ENCODE measurements around the gene COL20A1.
"Not testable (repeated sequence)": the region's sequence is repeated elsewhere in the genome, so short reads cannot be mapped to it uniquely, and the experiment has no call there.

The COL20A1 gene

DNA sequence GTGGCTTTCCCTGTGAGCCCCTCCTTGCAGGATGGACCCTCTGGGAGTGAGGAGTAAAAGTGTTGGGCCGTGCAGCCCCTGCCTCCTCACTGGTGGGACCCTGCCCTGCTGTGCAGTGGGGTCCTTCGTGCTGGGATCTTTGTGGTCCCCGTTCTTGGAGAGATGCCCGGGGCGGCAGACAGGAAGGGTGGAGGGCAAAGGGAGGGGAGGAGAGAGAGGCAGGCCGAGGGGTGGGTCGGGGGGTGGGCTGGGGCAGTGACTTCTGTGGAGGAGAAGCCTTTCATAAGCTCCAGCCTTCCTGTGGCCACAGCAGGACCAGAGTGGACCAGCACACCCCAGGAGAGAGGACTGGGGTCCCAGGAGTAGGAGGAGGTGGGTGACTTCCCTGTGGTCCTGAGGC, at the start of gene COL20A1:
Gene COL20A1 (plus strand): TSS at position 283 of the 400 bp plus-strand sequence. CDS start 1,922 bp downstream, outside the sequence.
- H3K4me1 Mint-ChIP-seq, result peaks cover 2% of the 10 kb centered on the region
- H3K9me3 Mint-ChIP-seq, result no peaks in the 10 kb centered on the region

DNA sequence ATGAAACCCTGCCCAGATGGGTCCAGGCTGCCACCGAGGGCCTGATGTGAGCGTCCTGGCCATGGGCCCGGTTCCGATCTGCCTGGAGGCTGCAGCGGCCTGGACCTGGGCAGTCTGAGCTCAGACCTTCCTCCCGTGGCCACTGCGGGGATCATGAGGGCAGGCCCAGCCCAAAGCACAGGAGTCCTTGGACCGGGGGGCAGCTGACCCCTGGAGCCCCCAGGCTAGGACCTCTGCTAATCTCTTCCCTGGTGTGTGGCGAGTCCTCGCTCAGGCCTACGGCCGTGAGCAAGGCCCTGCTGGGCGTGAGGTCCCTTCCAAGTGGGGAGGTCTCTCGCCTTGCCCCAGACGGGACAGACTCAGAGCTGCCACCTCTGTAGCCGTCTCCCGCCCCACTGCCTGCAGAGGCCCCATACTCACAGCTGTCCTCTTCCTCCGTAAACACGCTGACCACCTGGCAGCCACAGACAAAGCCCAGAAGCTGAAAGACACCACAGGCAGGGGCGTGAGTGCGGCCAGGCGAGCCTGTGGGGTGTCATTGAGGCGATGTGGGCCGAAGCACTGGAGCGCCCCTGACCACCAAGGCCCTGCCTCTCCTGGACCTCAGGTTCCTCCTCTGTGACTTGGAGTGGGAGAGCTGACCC, 49.3 kb upstream of the COL20A1 start:
- no peaks in the 10 kb centered on the region for H3K36me3 Mint-ChIP-seq (ENCODE audit: low read depth)
- H3K27me3 Mint-ChIP-seq, result peaks cover 18% of the 10 kb centered on the region
- ATAC-seq, result no peak
- H3K27ac Mint-ChIP-seq, result no peak overlapping the region
- no peaks in the 10 kb centered on the region for H3K4me1 Mint-ChIP-seq
- no peak overlapping the region for H3K4me3 Mint-ChIP-seq
- H3K9me3 Mint-ChIP-seq, result no peaks in the 10 kb centered on the region
- no peak for DNase-seq

More for the DNA sequence above, at the start of gene COL20A1:
- ATAC-seq, result no peak
- Mint-ChIP-seq H3K4me3 (no peak within 1 kb of the TSS), H3K27ac (no peak within 1 kb of the TSS), H3K36me3 (ENCODE audit: low read depth) (no peaks in the 10 kb centered on the region), H3K27me3 (peaks cover 11% of the 10 kb centered on the region)
- no peak for DNase-seq

DNA sequence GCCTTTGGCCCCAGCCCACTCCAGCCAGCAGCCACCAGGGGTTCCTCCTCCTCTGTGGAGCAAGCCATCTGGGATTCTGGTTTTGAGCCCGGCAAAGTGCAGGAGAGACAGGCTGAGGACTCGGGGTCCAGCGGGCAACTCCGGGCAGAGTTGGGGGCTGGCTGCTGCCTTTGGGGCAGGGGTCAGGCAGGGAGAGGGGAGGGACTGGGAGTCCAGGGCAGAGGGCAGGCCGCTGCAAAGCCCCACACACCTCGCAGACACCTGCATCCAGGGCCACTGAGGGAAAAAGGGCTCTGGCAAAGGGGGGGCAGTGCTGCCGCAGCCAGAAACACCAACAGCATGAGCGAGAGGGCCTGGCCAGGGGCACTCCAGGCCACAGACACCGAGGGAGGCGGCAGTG, 48.5 kb upstream of the COL20A1 start:
- Mint-ChIP-seq H3K27ac (no peak overlapping the region), H3K4me1 (no peaks in the 10 kb centered on the region), H3K27me3 (peaks cover 18% of the 10 kb centered on the region)

DNA sequence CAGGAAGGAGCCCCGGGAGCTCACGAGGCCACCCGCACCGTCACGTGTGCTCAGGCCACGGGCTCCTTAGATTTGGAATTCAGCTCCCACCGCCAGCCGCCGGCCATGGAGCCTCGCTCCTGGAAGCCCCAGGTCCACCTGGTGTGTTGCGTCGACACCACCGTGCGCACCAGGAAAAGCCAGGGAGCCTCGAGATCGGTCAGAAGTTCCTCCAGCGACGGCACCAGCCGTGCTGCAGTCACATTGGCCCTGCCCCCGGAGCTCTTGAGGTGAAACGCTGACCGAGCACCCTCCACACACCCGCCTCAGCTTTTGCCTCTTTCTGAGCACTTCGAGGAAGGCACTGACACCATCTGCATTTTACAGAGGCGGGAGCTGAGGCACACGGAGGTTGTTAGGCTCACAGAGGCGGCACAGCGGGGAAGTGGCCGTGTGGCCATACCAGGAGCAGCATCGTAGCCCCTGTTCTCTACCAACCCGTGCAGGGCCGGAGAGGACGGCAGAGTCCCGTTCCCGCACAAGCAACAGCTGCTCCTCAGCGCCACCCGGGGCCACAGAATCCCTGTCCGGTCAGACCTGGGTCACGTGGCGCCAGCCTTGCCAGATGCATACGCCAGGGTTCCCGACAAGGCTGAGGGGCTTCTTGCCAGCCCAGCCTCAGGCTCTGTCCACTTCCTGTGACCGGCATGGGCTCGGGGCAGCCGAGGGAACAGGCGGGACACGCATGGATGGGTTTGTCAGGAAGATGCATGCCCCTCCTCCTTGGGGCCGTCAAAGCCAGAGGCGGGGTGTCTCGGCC, 46.3 kb upstream of the COL20A1 start:
- Mint-ChIP-seq H3K27ac (no peak overlapping the region), H3K4me1 (no peaks in the 10 kb centered on the region)
- no peak for ATAC-seq

More for the DNA sequence above, 48.5 kb upstream of the COL20A1 start:
- DNase-seq (no peak), ATAC-seq (no peak)
- Mint-ChIP-seq H3K4me3 (no peak overlapping the region), H3K36me3 (ENCODE audit: low read depth) (no peaks in the 10 kb centered on the region), H3K9me3 (no peaks in the 10 kb centered on the region)

DNA sequence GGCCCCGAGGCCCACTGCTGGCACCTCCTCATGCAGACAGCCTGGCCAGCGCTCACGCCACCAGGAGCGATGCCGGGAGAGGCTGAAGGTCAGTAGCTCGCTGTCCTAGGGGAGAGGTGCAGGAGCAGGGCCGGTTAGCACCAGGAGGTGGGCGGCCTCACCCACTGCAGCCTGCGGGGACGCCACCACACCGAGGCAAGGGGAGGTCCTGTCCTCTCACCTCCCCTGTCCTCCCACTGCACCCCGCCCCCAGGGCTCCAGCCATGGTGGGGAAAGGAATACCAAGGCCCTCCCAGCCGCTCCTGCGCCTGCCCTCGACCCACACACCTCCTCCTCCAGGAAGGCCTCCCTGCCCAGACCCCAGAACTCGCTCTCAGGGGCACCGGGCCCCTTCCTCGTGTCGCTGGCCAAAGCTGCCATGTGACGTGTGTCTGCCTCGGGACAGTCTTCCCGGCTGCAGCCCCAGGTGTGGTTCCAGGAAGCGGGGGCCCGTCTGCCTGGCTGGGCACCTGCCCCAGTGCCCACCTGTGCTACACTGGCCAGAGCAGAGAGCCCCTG, 45.2 kb upstream of the COL20A1 start:
- no peak overlapping the region for H3K4me3 Mint-ChIP-seq
- no peaks in the 10 kb centered on the region for H3K36me3 Mint-ChIP-seq (ENCODE audit: low read depth)
- H3K4me1 Mint-ChIP-seq, result peaks cover 2% of the 10 kb centered on the region
- no peaks in the 10 kb centered on the region for H3K9me3 Mint-ChIP-seq
- no peak for DNase-seq
- H3K27ac Mint-ChIP-seq, result no peak overlapping the region
- peaks cover 31% of the 10 kb centered on the region for H3K27me3 Mint-ChIP-seq
- ATAC-seq, result no peak

More for the DNA sequence above, 46.3 kb upstream of the COL20A1 start:
- H3K9me3 Mint-ChIP-seq, result no peaks in the 10 kb centered on the region
- no peak overlapping the region for H3K4me3 Mint-ChIP-seq
- H3K36me3 Mint-ChIP-seq (ENCODE audit: low read depth), result no peaks in the 10 kb centered on the region
- no peak for DNase-seq
- peaks cover 25% of the 10 kb centered on the region for H3K27me3 Mint-ChIP-seq

DNA sequence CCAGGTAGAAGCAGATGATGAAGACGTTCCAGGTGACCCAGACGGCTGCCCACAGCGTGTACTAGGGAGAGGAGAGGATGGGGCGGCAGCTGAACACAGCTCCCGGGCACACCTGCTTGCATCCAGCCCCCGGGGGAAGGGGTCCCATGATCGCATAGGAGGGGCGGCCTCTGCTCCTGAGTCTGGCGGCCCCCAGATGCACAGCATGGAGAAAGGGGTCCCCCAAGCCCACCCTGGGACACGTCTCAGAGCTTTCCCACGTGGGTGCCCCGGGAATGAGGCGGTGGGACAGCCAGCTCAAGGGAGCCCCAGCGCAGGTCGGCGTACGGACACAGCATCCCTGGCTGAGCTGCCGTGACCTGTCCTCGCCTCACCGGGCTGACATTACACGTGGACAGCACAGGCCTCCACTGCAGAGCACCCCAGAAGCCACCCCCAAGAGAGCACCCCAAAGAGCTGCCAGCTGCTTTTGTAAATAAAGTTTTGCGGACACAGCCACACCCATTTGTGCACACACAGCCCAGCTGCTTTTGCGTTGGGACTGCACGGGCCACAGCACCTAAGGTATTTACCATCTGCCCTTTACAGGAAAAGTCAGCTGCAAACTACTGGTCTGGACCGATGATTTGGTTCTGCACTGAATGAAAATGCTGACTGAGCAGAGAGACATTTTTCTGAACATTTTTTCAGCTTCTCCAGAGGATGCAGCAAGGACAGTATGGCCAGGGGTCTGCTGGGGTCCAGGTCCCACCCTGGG, 44.0 kb upstream of the COL20A1 start:
- peaks cover 37% of the 10 kb centered on the region for H3K27me3 Mint-ChIP-seq
- no peaks in the 10 kb centered on the region for H3K9me3 Mint-ChIP-seq
- ATAC-seq (no peak), DNase-seq (no peak)
- H3K27ac Mint-ChIP-seq, result no peak overlapping the region
- H3K4me3 Mint-ChIP-seq, result no peak overlapping the region
- H3K36me3 Mint-ChIP-seq (ENCODE audit: low read depth), result no peaks in the 10 kb centered on the region
- peaks cover 2% of the 10 kb centered on the region for H3K4me1 Mint-ChIP-seq

DNA sequence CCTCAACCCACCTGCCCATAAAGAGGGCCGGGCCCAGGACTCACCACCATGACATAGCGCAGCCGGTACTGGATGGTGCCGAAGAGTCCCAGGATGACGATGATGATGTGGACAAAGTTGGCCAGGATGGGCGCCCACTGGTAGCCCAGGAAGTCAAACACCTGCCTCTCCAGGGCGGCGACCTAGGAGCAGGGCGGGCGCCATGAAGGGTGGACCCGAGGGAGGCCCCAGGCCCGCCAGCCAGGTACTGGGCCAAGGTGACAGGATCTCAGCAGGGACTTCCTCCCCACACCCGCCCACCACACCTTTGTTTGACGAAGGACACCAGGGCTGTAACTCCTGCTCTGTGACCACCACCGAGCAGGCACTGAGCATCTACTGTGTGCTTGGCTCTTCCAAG, 43.1 kb upstream of the COL20A1 start:
- ATAC-seq (no peak), DNase-seq (no peak)
- Mint-ChIP-seq H3K36me3 (ENCODE audit: low read depth) (no peaks in the 10 kb centered on the region), H3K27me3 (peaks cover 40% of the 10 kb centered on the region), H3K4me3 (no peak overlapping the region), H3K9me3 (no peaks in the 10 kb centered on the region), H3K27ac (no peak overlapping the region), H3K4me1 (peaks cover 3% of the 10 kb centered on the region)

DNA sequence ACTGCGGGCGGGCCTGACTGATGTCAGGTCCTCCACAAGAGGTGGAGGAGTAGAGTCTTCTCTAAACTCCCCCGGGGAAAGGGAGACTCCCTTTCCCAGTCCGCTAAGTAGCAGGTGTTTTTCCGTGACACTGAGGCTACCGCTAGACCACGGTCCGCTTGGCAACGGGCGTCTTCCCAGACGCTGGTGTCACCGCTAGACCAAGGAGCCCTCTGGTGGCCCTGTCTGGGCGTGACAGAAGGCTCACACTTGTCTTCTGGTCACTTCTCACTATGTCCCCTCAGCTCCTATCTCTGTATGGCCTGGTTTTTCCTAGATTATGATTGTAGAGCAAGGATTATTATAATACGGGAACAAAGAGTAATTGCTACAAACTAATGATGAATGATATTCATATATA, 41.6 kb upstream of the COL20A1 start:
- DNase-seq, result peak; percentile 18
- peaks cover 43% of the 10 kb centered on the region for H3K27me3 Mint-ChIP-seq
- not testable (repeated sequence) for ATAC-seq; H3K9me3 Mint-ChIP-seq; H3K4me1 Mint-ChIP-seq; H3K4me3 Mint-ChIP-seq; H3K36me3 Mint-ChIP-seq (ENCODE audit: low read depth); H3K27ac Mint-ChIP-seq

DNA sequence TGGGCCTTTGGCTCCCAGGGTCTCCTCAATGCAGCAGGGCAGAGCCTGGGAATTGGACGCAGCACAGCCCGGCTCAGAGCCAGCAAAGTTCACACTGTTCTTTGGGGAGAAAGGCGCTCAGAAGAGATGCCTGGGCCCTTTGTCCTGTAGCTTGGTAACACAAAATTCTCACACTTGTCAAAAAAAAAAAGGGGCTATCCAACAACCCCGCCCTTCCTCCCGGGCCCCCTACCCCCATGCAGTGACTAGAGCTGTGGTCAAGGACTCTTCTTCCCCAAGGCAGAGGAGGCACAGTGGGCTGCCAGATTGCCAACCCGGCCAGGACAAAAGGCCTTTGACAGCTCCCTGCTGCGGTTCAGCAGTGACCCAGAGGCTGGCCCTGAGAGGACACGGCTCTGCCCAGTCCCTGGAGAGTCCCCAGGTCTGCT, 40.7 kb upstream of the COL20A1 start:
- DNase-seq (no peak), ATAC-seq (no peak)
- Mint-ChIP-seq H3K27ac (no peak overlapping the region), H3K4me3 (no peak overlapping the region), H3K9me3 (no peaks in the 10 kb centered on the region), H3K36me3 (ENCODE audit: low read depth) (no peaks in the 10 kb centered on the region), H3K4me1 (peaks cover 3% of the 10 kb centered on the region), H3K27me3 (peaks cover 47% of the 10 kb centered on the region)

DNA sequence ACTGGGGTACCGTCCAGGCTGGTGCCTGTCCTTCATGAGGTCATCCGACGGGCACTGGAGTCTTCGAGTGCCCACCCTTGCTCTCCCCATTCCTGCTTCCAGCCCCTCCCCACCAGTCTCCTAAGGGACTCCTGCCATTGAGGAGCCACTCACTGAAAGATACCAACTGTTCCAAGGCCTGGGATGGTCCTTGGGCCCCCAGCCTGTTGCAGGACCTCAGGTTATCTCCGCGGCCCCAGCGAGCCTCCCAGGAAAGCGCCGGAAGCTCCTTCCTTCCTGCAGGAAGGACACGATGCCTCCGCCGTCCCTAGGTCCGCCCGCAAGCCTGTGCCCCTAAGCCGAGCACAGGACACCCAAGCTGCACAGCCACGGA, 39.9 kb upstream of the COL20A1 start:
- ATAC-seq (no peak), DNase-seq (no peak)
- H3K27ac Mint-ChIP-seq, result no peak overlapping the region
- no peaks in the 10 kb centered on the region for H3K9me3 Mint-ChIP-seq
- H3K27me3 Mint-ChIP-seq, result peaks cover 50% of the 10 kb centered on the region
- H3K36me3 Mint-ChIP-seq (ENCODE audit: low read depth), result no peaks in the 10 kb centered on the region
- no peak overlapping the region for H3K4me3 Mint-ChIP-seq
- H3K4me1 Mint-ChIP-seq, result peaks cover 3% of the 10 kb centered on the region

DNA sequence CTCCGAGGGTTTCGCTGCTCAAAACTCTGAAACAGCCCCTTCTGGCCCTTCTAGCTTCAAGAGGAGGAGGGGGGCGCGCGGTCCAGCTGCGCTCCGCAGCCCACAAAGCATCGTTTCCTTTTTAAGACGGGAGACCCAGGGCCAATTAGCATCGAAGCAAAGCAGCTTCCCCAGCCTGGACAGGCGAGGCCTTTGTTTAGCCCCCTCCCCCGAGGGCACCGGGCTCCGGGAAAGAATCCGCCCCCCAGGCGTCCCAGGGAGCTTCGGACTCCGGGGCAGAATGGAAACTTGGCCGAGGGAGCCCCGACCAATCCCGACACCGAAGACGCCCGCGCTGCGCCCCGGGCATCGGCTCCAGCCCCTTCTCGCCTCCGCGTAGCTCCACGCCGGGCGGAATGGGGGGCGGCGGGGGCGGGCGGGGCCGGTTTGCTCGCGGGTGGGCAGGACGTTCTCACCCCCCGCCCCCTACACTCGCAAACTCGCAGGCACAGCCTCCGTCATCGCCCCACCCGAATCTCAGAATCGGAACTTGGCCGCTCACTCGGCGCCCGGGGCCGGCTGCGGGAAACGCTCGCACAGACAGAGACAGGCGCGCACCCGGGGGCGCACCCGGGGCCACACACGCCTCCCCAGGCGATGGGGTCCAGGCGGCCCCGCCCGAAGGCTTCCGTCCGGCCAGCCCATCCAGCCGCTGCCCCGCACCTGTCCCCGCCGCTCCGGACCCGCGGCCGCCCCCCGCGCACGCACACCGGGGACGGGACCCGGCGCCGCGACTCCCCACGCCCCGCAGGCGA, 39.4 kb upstream of the COL20A1 start:
- no peak overlapping the region for H3K27ac Mint-ChIP-seq
- no peaks in the 10 kb centered on the region for H3K9me3 Mint-ChIP-seq
- ATAC-seq (no peak), DNase-seq (no peak)
- H3K36me3 Mint-ChIP-seq (ENCODE audit: low read depth), result no peaks in the 10 kb centered on the region
- peaks cover 46% of the 10 kb centered on the region for H3K27me3 Mint-ChIP-seq
- no peak overlapping the region for H3K4me3 Mint-ChIP-seq
- H3K4me1 Mint-ChIP-seq, result peaks cover 3% of the 10 kb centered on the region

DNA sequence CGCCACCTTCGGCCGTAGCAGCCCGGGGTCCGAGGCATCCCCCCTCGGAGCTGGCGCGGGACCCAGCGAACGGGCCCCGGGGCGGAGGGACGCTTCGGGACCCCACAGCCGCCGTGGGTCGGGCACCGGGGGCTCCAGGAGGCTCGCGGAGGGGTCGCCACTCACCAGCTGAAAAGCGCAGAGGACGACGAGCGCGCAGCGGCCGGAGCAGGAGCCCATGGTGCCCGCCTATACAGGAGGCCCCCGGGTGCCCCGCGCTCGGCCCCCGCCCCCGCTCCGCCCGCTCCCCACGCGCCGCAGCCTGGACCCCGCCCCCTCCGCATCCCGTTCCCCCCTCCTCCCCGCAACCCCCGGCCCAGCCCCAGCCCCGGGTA, 38.8 kb upstream of the COL20A1 start, which contains the start of gene NKAIN4:
Gene NKAIN4 (minus strand): TSS at position 232 of the 374 bp plus-strand sequence. CDS start 13 bp downstream, at position 219.
- ATAC-seq, result no peak
- Mint-ChIP-seq H3K27me3 (peaks cover 47% of the 10 kb centered on the region), H3K4me3 (no peak within 1 kb of the TSS), H3K27ac (no peak within 1 kb of the TSS), H3K4me1 (peaks cover 3% of the 10 kb centered on the region), H3K36me3 (ENCODE audit: low read depth) (no peaks in the 10 kb centered on the region), H3K9me3 (no peaks in the 10 kb centered on the region)
- no peak for DNase-seq

DNA sequence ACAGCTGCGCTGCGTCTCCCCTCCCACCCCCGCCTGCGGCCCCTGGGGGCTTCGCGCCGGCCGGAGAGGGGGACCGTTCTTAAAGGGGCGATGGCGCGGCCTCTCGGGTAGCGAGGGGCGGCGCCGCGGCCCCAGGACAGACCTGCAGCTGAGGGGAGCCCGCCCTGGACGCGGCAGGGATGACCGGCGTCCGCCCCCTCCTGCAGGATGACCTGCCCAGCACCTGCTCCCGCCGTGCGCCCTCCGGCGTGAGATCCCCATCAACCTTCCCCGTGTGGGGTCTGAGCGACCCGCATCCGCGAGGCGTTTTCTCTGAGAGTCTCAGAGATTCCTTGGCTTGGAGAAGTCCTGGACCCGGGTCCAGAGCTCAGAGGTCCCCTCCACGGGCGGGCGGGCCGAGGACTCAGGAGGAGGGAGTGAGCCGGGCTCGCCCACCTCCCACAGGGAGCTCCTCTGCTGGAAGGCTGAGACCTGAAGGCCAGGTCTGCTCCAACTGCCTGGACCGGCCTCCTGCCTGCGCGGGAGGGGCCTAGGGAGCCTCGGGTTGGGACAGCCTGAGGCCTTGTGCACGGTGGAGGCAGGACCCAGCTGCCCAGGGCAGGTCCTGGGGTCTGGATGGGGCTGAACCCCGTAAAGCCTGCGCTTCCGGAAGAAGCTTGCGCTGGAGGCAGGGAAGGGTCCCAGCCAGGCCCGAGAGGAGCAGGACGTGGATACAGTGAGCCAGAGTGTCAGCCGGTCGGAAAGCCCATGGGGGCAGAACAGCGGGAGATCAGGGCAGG, 38.2 kb upstream of the COL20A1 start:
- ATAC-seq (no peak), DNase-seq (no peak)
- Mint-ChIP-seq H3K27ac (no peak overlapping the region), H3K4me1 (peaks cover 3% of the 10 kb centered on the region), H3K9me3 (no peaks in the 10 kb centered on the region), H3K36me3 (ENCODE audit: low read depth) (no peaks in the 10 kb centered on the region), H3K27me3 (peaks cover 49% of the 10 kb centered on the region), H3K4me3 (no peak overlapping the region)
